ENCODE measurements around the gene SDK1. TPM values are rescaled to one million over a fixed set of nuclear protein-coding genes. Genes with fewer than 3 reads are reported as not detected.

The SDK1 gene
- total and polyA plus RNA-seq, 4 donors, result 0.12 to 0.47 (median 0.36) TPM

GRCh38 chr7:3835109-3835508 lies 534.1 kb downstream of the SDK1 start:
- Histone ChIP-seq H3K9ac (ENCODE audit: low read depth in 1 of 2, low read length in 2 of 2) (no peak overlapping the region), H3K27ac (ENCODE audit: low read depth in 1 of 2, low read length in 2 of 2) (no peak overlapping the region), H3K9me3 (ENCODE audit: control insufficient read depth in 4 of 4, low read length in 3 of 4) (peaks cover 0 to 2% (median 0%) of the 10 kb centered on the region in 4 donors), H3K4me1 (ENCODE audit: control insufficient read depth in 4 of 4, insufficient read depth in 4 of 4, low read length in 3 of 4) (no peaks in the 10 kb centered on the region), H3K4me3 (ENCODE audit: low read depth in 1 of 3, low read length in 3 of 3) (no peak overlapping the region), H3K36me3 (ENCODE audit: control insufficient read depth in 4 of 4, insufficient read depth in 3 of 4, low read depth in 1 of 4, low read length in 3 of 4) (no peaks in the 10 kb centered on the region), H3K27me3 (ENCODE audit: control insufficient read depth in 4 of 4, insufficient read depth in 4 of 4, low read length in 3 of 4) (no peaks in the 10 kb centered on the region)
- WGBS, result 86% methylated on average over 8 of the region's 8 CpGs
- no peak for DNase-seq (ENCODE audit: low spot score)
- TF ChIP-seq ZBTB33 (IDR thresholded peaks at IDR 0.05) (no peak), SP1 (IDR thresholded peaks at IDR 0.05) (no peak), NR2F2 (IDR thresholded peaks at IDR 0.05) (no peak), MAX (IDR thresholded peaks at IDR 0.05) (no peak), EGR1 (IDR thresholded peaks at IDR 0.05; ENCODE audit: low read depth in 2 of 2) (no peak)

GRCh38 chr7:3836855-3837254 lies 535.8 kb downstream of the SDK1 start:
- Histone ChIP-seq H3K27me3 (ENCODE audit: control insufficient read depth in 4 of 4, insufficient read depth in 4 of 4, low read length in 3 of 4) (no peaks in the 10 kb centered on the region), H3K4me1 (ENCODE audit: control insufficient read depth in 4 of 4, insufficient read depth in 4 of 4, low read length in 3 of 4) (no peaks in the 10 kb centered on the region), H3K9ac (ENCODE audit: low read depth in 1 of 2, low read length in 2 of 2) (no peak overlapping the region), H3K9me3 (ENCODE audit: control insufficient read depth in 4 of 4, low read length in 3 of 4) (peaks cover 0 to 2% (median 0%) of the 10 kb centered on the region in 4 donors), H3K4me3 (ENCODE audit: low read depth in 1 of 3, low read length in 3 of 3) (no peak overlapping the region), H3K36me3 (ENCODE audit: control insufficient read depth in 4 of 4, insufficient read depth in 3 of 4, low read depth in 1 of 4, low read length in 3 of 4) (no peaks in the 10 kb centered on the region), H3K27ac (ENCODE audit: low read depth in 1 of 2, low read length in 2 of 2) (no peak overlapping the region)
- no peak for TF ChIP-seq TAF1 (conservative IDR thresholded peaks at IDR 0.05)
- no peak for TF ChIP-seq RAD21 (IDR thresholded peaks at IDR 0.05)
- no peak for TF ChIP-seq HNF4G (IDR thresholded peaks at IDR 0.05)
- TF ChIP-seq YY1 (IDR thresholded peaks at IDR 0.05), result no peak
- TF ChIP-seq REST (IDR thresholded peaks at IDR 0.05), result no peak
- no peak for TF ChIP-seq ZBTB33 (IDR thresholded peaks at IDR 0.05)
- TF ChIP-seq FOXA1 (IDR thresholded peaks at IDR 0.05), result no peak
- TF ChIP-seq CTCF (IDR thresholded peaks at IDR 0.05; ENCODE audit: low read depth, low read length, missing input control), result no peak
- TF ChIP-seq MAX (IDR thresholded peaks at IDR 0.05), result no peak
- no peak for TF ChIP-seq SP1 (IDR thresholded peaks at IDR 0.05)
- 87% methylated on average over 7 of the region's 7 CpGs for WGBS
- DNase-seq (ENCODE audit: low spot score), result no peak

Data from liver (tissue), 9 donors.